Gastrocnemius medialis (tissue), 4 donors: ENCODE data around the gene WFIKKN1. TPM values are rescaled to one million over a fixed set of nuclear protein-coding genes. Genes with fewer than 3 reads are reported as not detected.

ENCODE experiments used
- ATAC-seq, 2 donors: fragments of 150-250 bp; one replicate each; pipeline ENCODE4 v1.9.1; 2016
- DNase-seq, 2 donors: peaks; one replicate each; pipeline ENCODE4 v3.0.0-alpha.2; 2019
- H3K27ac ChIP-seq, 4 donors: fragments of 200-600 bp; sonication (generic); 1 replicate in 1 of 4; 2 replicates in 3 of 4; pipeline ENCODE4 v1.5.1; 2016 to 2018; ENCODE audit warnings: mild to moderate bottlenecking in 2 of 4, moderate library complexity in 1 of 4
- H3K27me3 ChIP-seq, 3 donors: fragments of 200-600 bp; sonication (generic) in 2 of 3; 1 replicate in 1 of 3; 2 replicates in 2 of 3; pipeline versions ENCODE4 v1.5.1 to v1.6.0; 2016 to 2019; ENCODE audit warnings: mild to moderate bottlenecking in 1 of 3, moderate library complexity in 1 of 3
- H3K36me3 ChIP-seq, 2 donors: fragments of 200-600 bp; sonication (generic) in 1 of 2; one replicate each; pipeline ENCODE4 v1.5.1; 2017 to 2018
- H3K4me1 ChIP-seq, 2 donors: fragments of 200-600 bp; sonication (generic) in 1 of 2; one replicate each; pipeline ENCODE4 v1.5.1; 2016 to 2017; ENCODE audit warnings: mild to moderate bottlenecking in 2 of 2
- H3K4me3 ChIP-seq, 4 donors: fragments of 200-600 bp; sonication (generic) in 3 of 4; 1 replicate in 1 of 4; 2 replicates in 3 of 4; pipeline ENCODE4 v1.5.1; 2016 to 2019; ENCODE audit warnings: mild to moderate bottlenecking in 2 of 4
- H3K9me3 ChIP-seq, 3 donors: fragments of 200-600 bp; sonication (generic) in 2 of 3; 1 replicate in 1 of 3; 2 replicates in 2 of 3; pipeline ENCODE4 v1.5.1; 2016 to 2019
- POLR2A ChIP-seq, 2 donors: fragments of 450-650 bp; IDR thresholded peaks; one replicate each; pipeline ENCODE4 v1.6.1; 2017; ENCODE audit warnings: antibody characterized with exemption in 2 of 2, mild to moderate bottlenecking in 2 of 2, moderate library complexity in 2 of 2
- in situ Hi-C, 4 donors: fragments of 200-750 bp; cut with MboI; loops; one replicate each; pipeline versions ENCODE4 v1.15.0 to v1.8.0; 2017; ENCODE audit warnings: low sequenced_read_pairs in 4 of 4
- intact Hi-C: fragments of 100-400 bp; cut with DNase I; formaldehyde crosslinking; loops from one replicate; pipeline ENCODE4 v1.15.1; 2023; ENCODE audit warnings: low total_unique reads
- total RNA-seq, 4 donors: library from RNA; depleted of rRNA; stranded (reverse); fragments of >200 nt; gene quantifications; one replicate each; pipeline versions ENCODE4 v1.1.0 to v1.2.3, GENCODE V29; 2016
- TF ChIP-seq, protein P1 (sequence below), 5 experiments: fragments of 450-650 bp in 3 of 5; fragments of 200-600 bp in 2 of 5; sonication (generic) in 2 of 5; IDR thresholded peaks in 4 of 5; conservative IDR thresholded peaks in 1 of 5; 1 replicate in 4 of 5; 2 replicates in 1 of 5; pipeline ENCODE4 v1.5.1; 2016 to 2019; ENCODE audit warnings: antibody characterized with exemption in 5 of 5, mild to moderate bottlenecking in 3 of 5, moderate library complexity in 3 of 5

The WFIKKN1 gene
- total RNA-seq, 4 donors from 2014 or later = 0.12 to 3.2 (median 1.3) TPM

- TF ChIP-seq POLR2A (IDR thresholded peaks at IDR 0.05) = peak; percentile 96 to 98
- TF ChIP-seq, protein P1, sequence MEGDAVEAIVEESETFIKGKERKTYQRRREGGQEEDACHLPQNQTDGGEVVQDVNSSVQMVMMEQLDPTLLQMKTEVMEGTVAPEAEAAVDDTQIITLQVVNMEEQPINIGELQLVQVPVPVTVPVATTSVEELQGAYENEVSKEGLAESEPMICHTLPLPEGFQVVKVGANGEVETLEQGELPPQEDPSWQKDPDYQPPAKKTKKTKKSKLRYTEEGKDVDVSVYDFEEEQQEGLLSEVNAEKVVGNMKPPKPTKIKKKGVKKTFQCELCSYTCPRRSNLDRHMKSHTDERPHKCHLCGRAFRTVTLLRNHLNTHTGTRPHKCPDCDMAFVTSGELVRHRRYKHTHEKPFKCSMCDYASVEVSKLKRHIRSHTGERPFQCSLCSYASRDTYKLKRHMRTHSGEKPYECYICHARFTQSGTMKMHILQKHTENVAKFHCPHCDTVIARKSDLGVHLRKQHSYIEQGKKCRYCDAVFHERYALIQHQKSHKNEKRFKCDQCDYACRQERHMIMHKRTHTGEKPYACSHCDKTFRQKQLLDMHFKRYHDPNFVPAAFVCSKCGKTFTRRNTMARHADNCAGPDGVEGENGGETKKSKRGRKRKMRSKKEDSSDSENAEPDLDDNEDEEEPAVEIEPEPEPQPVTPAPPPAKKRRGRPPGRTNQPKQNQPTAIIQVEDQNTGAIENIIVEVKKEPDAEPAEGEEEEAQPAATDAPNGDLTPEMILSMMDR (IDR thresholded peaks at IDR 0.05 in 4 of 5, conservative IDR thresholded peaks at IDR 0.05 in 1 of 5) = peak in 1 of 5 experiments; percentile 15
- in situ Hi-C loops = no loop called here
- no peaks in the 10 kb centered on the region for H3K27me3 ChIP-seq
- no peaks in the 10 kb centered on the region for H3K36me3 ChIP-seq
- no peaks in the 10 kb centered on the region for H3K9me3 ChIP-seq
- DNase-seq (peak; percentile 76 to 88), ATAC-seq (peak; percentile 48 to 59)
- peak within 1 kb of the TSS; percentile 55 to 81 (median 62) for H3K4me3 ChIP-seq
- peak within 1 kb of the TSS; percentile 82 to 97 (median 92) for H3K27ac ChIP-seq
- H3K4me1 ChIP-seq = peaks cover 30 to 51% of the 10 kb centered on the region in 2 donors
- intact Hi-C loops = loop anchor here (10.0 kb wide), 1 partner anchor 407 kb away; the partner anchor contains the start of gene FAM234A
These were observed 10.8 kb downstream of the WFIKKN1 start, which contains the start of gene MCRIP2 for GRCh38 chr16:641326-642188. Gene MCRIP2, plus strand, starts transcription at chr16:641828. Its CDS starts 164 bp downstream, at chr16:641992.

- ATAC-seq (peak; percentile 65 to 66), DNase-seq (peak in 1 of 2 donors; percentile 76)
- intact Hi-C loops = loop anchor here (10.0 kb wide), 1 partner anchor 408 kb away; the partner anchor contains the start of gene FAM234A
- Histone ChIP-seq H3K27ac (peak overlapping the region; percentile 82 to 97 (median 92)), H3K4me1 (peaks cover 35 to 57% of the 10 kb centered on the region in 2 donors), H3K9me3 (no peaks in the 10 kb centered on the region), H3K4me3 (peak overlapping the region; percentile 55 to 81 (median 62)), H3K36me3 (no peaks in the 10 kb centered on the region), H3K27me3 (no peaks in the 10 kb centered on the region)
- in situ Hi-C loops = no loop called here
- peak in 1 of 2 donors; percentile 66 for TF ChIP-seq POLR2A (IDR thresholded peaks at IDR 0.05)
- TF ChIP-seq, protein P1 (IDR thresholded peaks at IDR 0.05 in 4 of 5, conservative IDR thresholded peaks at IDR 0.05 in 1 of 5) = no peak
These were observed 11.6 kb downstream of the WFIKKN1 start for GRCh38 chr16:642189-643049.

DNA sequence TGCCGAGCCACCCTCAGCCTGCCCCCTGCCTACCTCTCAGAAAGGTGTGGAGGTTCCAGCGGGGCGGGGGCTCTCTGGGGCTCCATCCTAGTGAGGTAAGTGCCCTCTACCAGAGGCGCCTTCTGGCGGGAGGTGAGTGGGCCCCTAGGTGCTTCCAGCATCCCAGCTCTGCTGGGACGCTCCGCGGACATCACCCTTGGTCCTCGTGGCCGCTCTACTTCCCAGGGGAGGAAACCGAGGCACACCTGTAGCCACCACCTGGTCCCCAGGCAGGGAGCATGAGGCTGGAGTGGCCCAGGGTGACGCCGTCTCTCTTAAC, 12.2 kb downstream of the WFIKKN1 start:
- intact Hi-C loops = loop anchor here (10.0 kb wide), 1 partner anchor 408 kb away; the partner anchor contains the start of gene FAM234A
- H3K4me1 ChIP-seq = peaks cover 35 to 57% of the 10 kb centered on the region in 2 donors
- no peaks in the 10 kb centered on the region for H3K36me3 ChIP-seq
- in situ Hi-C loops = no loop called here
- no peaks in the 10 kb centered on the region for H3K9me3 ChIP-seq
- DNase-seq (no peak), ATAC-seq (no peak)
- peak overlapping the region; percentile 55 to 81 (median 62) for H3K4me3 ChIP-seq
- H3K27ac ChIP-seq = peak overlapping the region; percentile 82 to 97 (median 92)
- TF ChIP-seq, protein P1 (IDR thresholded peaks at IDR 0.05 in 4 of 5, conservative IDR thresholded peaks at IDR 0.05 in 1 of 5) = no peak
- no peak for TF ChIP-seq POLR2A (IDR thresholded peaks at IDR 0.05)
- H3K27me3 ChIP-seq = no peaks in the 10 kb centered on the region

DNA sequence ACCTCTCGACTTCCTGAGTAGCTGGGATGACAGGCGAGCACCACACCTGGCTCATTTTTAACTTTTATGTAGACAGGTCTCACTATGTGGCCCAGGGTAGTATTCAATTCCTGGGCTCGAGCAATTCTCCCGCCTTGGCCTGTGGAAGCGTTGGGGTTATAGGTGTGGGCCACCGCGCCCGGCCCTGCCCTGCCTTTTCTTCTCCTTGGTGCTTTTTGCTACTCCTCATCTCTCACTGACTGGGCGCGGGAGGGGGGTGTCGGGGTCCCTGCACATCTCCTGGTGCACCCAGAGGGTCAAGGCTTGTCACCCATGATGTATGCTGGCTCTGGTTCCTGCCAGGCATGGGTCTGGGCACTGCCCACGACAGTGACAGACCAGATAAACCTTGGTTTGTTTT, 13.8 kb downstream of the WFIKKN1 start:
- in situ Hi-C loops (no loop called here), intact Hi-C loops (loop anchor here (10.0 kb wide), 1 partner anchor 410 kb away; the partner anchor contains the start of gene FAM234A)
- Histone ChIP-seq H3K27ac (peak overlapping the region; percentile 87 to 97 (median 96)), H3K9me3 (no peaks in the 10 kb centered on the region), H3K36me3 (no peaks in the 10 kb centered on the region), H3K27me3 (no peaks in the 10 kb centered on the region), H3K4me1 (peaks cover 40 to 61% of the 10 kb centered on the region in 2 donors), H3K4me3 (no peak overlapping the region)
- TF ChIP-seq POLR2A (IDR thresholded peaks at IDR 0.05) = no peak
- TF ChIP-seq, protein P1 (IDR thresholded peaks at IDR 0.05 in 4 of 5, conservative IDR thresholded peaks at IDR 0.05 in 1 of 5) = no peak
- ATAC-seq (no peak), DNase-seq (no peak)
